K562 (cell line): ENCODE results near the gene GTF2A1L. TPM values are rescaled to one million over a fixed set of nuclear protein-coding genes. Genes with fewer than 3 reads are reported as not detected.

Experiments used
- ATF4 ChIP-seq: fragments of 450-650 bp; formaldehyde crosslinking; IDR thresholded peaks from 2 replicates; pipeline ENCODE4 v1.4.0; 2022; ENCODE audit warnings: mild to moderate bottlenecking, moderate library complexity
- CREB3 ChIP-seq: fragments of 450-650 bp; conservative IDR thresholded peaks from 2 replicates; pipeline ENCODE4 v1.6.1; 2016; ENCODE audit warnings: missing genetic modification characterization, low read depth, mild to moderate bottlenecking, missing compliant biosample characterization, moderate library complexity
- E2F6 ChIP-seq, 2 experiments: IDR thresholded peaks; 2 replicates each; pipeline ENCODE4 v1.6.1; 2011; ENCODE audit warnings: borderline replicate concordance in 1 of 2, control low read depth in 1 of 2, low read depth in 1 of 2, low read length in 1 of 2, mild to moderate bottlenecking in 1 of 2, mixed read lengths in 1 of 2, moderate library complexity in 1 of 2; ENCODE audit not compliant: insufficient read depth in 1 of 2, insufficient read length in 1 of 2, poor library complexity in 1 of 2, severe bottlenecking in 1 of 2; ENCODE audit errors: extremely low read depth in 1 of 2
- ELF2 ChIP-seq: fragments of 250-450 bp; sonication (Bioruptor Pico); IDR thresholded peaks from 2 replicates; pipeline ENCODE4 v1.5.0; 2021; ENCODE audit warnings: mild to moderate bottlenecking
- ETV5 ChIP-seq: sonication (generic); formaldehyde crosslinking; IDR thresholded peaks from 2 replicates; pipeline ENCODE4 v1.4.0; 2020; ENCODE audit warnings: low read depth, mild to moderate bottlenecking, missing genetic modification reagents
- JUN ChIP-seq, 2 experiments: sonication (generic) in 1 of 2; formaldehyde crosslinking in 1 of 2; IDR thresholded peaks; 2 replicates each; pipeline versions ENCODE4 v1.6.1 to v1.8.0; 2012 to 2022; ENCODE audit warnings: borderline replicate concordance in 2 of 2, mild to moderate bottlenecking in 2 of 2, improper control_type of control experiment in 1 of 2, low read depth in 1 of 2, low read length in 1 of 2, missing genetic modification reagents in 1 of 2
- KLF13 ChIP-seq: fragments of 450-650 bp; IDR thresholded peaks from 2 replicates; pipeline ENCODE4 v1.6.1; 2016; ENCODE audit warnings: missing genetic modification characterization, low read depth, mild to moderate bottlenecking, missing compliant biosample characterization, moderate library complexity, borderline replicate concordance
- MLX ChIP-seq, 2 experiments: fragments of 450-650 bp in 1 of 2; sonication (generic) in 1 of 2; formaldehyde crosslinking; conservative IDR thresholded peaks; 2 replicates each; pipeline versions ENCODE4 v1.4.0 to v1.8.1; 2020 to 2022; ENCODE audit warnings: mild to moderate bottlenecking in 1 of 2, missing genetic modification reagents in 1 of 2
- MXD1 ChIP-seq: fragments of 250-450 bp; sonication (Bioruptor Pico); IDR thresholded peaks from 2 replicates; pipeline ENCODE4 v1.8.0; 2021; ENCODE audit warnings: borderline replicate concordance, mild to moderate bottlenecking, moderate library complexity; ENCODE audit not compliant: poor library complexity, severe bottlenecking
- NCOA6 ChIP-seq: fragments of 450-650 bp; IDR thresholded peaks from 2 replicates; pipeline ENCODE4 v1.6.1; 2017; ENCODE audit warnings: mild to moderate bottlenecking
- PHB2 ChIP-seq: fragments of 450-650 bp; IDR thresholded peaks from 2 replicates; pipeline ENCODE4 v1.6.1; 2017; ENCODE audit warnings: low read depth
- RNF2 ChIP-seq: sonication (generic); IDR thresholded peaks from 2 replicates; pipeline ENCODE4 v1.6.1; 2016
- SAFB ChIP-seq: fragments of 200-400 bp; formaldehyde crosslinking; IDR thresholded peaks from 2 replicates; pipeline ENCODE4 v1.6.1; 2017; ENCODE audit warnings: low read depth, low read length, borderline replicate concordance
- TSC22D4 ChIP-seq: fragments of 450-650 bp; IDR thresholded peaks from 2 replicates; pipeline ENCODE4 v1.6.1; 2016; ENCODE audit warnings: missing genetic modification characterization, missing biosample characterization, control low read depth
- ZNF175 ChIP-seq: fragments of 200-800 bp; sonication (Bioruptor generic); IDR thresholded peaks from 2 replicates; pipeline ENCODE4 v1.6.1; 2016; ENCODE audit warnings: low read depth, mild to moderate bottlenecking, missing genetic modification characterization, missing compliant biosample characterization
- ZNF253 ChIP-seq: fragments of 250-450 bp; sonication (Bioruptor Pico); conservative IDR thresholded peaks from 2 replicates; pipeline ENCODE4 v1.6.1; 2021; ENCODE audit warnings: mild to moderate bottlenecking
- ZNF324 ChIP-seq: fragments of 250-450 bp; sonication (Bioruptor Pico); IDR thresholded peaks from 2 replicates; pipeline ENCODE4 v1.4.0; 2020; ENCODE audit warnings: mild to moderate bottlenecking
- ZSCAN29 ChIP-seq: fragments of 450-650 bp; IDR thresholded peaks from 2 replicates; pipeline ENCODE4 v1.6.1; 2017
- polyA plus RNA-seq, 8 experiments: library from polyadenylated mRNA; depleted of rRNA in 4 of 8; stranded (reverse) in 5 of 8; unstranded in 3 of 8; fragments of >200 nt; fragmentation: Nextera tagmentation in 2 of 8; fragmentation: Illumina TruSeq in 1 of 8; extraction: Ambion mirVana in 2 of 8; extraction: Trizol in 1 of 8; gene quantifications; 2 replicates each; pipeline versions ENCODE4 v1.2.1 to v1.2.3, GENCODE V29; 2011 to 2014; ENCODE audit warnings: inconsistent platforms in 1 of 8, missing spikeins in 1 of 8
- total RNA-seq, 7 experiments: library from RNA; depleted of rRNA in 6 of 7; stranded (reverse); fragments of >200 nt in 6 of 7; fragmentation: Illumina TruSeq in 2 of 7; extraction: Trizol in 2 of 7; gene quantifications; 2 replicates each; pipeline versions ENCODE4 v1.2.1 to v1.2.3, GENCODE V29; 2011 to 2021; ENCODE audit warnings: low replicate concordance in 1 of 7

The GTF2A1L gene
- total and polyA plus RNA-seq, 9 of the 15 experiments (the other 6 are each of a cell fraction or from before 2014, with no cell fraction given): 0.05 to 0.35 (median 0.12) TPM; not detected in 5

GRCh38 chr2:48605482-48606175, 12.0 kb upstream of the GTF2A1L start (continued):
- TF ChIP-seq ETV5 (CRISPR knock-in tag) (no peak), ZSCAN29 (no peak), RNF2 (peak; percentile 78; the same call in 1 of the 2 replicates), CREB3 (tag) (no peak), E2F6 (IDR thresholded peaks at IDR 0.05; ENCODE audit: borderline replicate concordance in 1 of 2, extremely low read depth in 1 of 2, insufficient read depth in 1 of 2, insufficient read length in 1 of 2, low read depth in 1 of 2, low read length in 1 of 2, poor library complexity in 1 of 2, severe bottlenecking in 1 of 2) (no peak), PHB2 (peak; percentile 74), ZNF253 (no peak), NCOA6 (no peak), MXD1 (CRISPR knock-in tag) (no peak), ELF2 (CRISPR knock-in tag) (no peak), ZNF324 (no peak), ZNF175 (CRISPR knock-in tag) (no peak), TSC22D4 (tag) (no peak), MLX (CRISPR knock-in tag; conservative IDR thresholded peaks at IDR 0.05) (no peak), SAFB (no peak), KLF13 (tag) (no peak), JUN (IDR thresholded peaks at IDR 0.05; ENCODE audit: borderline replicate concordance, low read depth, low read length) (peak; percentile 59; the same call in 1 of the 2 replicates), JUN (CRISPR knock-in tag; IDR thresholded peaks at IDR 0.05; ENCODE audit: borderline replicate concordance) (no peak), ATF4 (no peak)
